HG03066 (cell line): ENCODE measurements around the gene MGAT5.

Experiments used
- ATAC-seq: cut with Tn5 transposase; IDR thresholded peaks from one replicate; pipeline ENCODE4 v1.9.1; 2021; ENCODE audit warnings: low read depth; ENCODE audit not compliant: unreplicated experiment

MGAT5 gene

DNA sequence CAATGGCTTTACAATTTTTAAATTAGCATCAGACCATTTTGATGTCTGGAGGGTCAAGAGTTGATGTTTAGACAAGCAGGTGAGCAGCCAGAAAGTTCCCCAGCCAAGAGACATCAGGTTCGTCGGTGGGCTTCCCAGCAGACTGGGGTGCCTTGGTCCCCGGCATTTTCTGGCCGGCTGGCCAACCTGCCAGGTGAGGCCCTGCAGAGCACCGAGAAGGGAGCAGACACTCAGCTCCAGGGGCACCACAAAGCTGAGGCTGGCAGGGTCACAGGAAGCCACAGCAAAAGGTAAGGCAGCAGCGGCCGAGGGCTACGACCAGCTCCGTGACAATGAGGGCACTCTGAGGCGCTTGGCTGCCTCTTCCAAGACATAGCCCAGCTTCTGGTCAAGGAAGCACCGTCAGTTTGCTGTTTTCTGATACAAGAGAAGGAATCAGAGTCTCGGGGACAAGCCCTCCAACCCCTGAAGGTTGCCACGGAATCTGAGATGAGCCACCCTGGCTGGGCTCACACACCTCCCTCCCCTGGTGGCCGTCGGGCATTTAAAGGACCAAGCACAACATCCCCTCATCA is 229.0 kb downstream of the MGAT5 start:
- ATAC-seq, result no peak

DNA sequence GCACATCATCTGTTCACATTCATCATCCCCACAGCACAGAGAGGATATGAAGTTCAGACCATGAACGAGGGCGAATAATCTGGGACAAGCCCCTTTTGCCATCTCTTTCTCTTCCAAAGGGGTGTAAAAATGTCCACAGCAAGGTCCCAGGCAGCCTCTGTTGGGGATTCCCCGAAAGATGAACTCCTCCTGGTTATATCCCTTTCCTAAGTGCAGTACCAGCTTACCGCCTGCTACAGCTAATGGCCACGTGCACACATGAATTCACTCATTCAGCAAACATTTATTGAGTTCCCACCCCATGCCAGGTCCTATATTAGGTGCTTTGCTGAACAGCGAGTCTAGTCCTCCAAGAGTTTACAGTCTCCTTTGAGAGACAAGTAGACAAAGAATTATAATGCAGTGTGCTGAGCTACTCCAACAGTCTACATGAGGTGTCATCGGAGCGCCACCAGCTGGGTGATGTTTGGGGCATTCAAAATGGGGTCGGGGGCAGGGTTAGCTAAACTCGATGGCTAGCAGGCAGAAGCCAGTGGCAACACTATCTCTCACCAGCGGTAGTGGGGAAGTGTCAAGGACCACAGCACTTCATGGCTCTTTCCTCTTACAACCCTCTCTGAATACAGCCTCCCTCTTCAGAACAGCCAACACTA is 236.0 kb downstream of the MGAT5 start:
- ATAC-seq, result no peak

DNA sequence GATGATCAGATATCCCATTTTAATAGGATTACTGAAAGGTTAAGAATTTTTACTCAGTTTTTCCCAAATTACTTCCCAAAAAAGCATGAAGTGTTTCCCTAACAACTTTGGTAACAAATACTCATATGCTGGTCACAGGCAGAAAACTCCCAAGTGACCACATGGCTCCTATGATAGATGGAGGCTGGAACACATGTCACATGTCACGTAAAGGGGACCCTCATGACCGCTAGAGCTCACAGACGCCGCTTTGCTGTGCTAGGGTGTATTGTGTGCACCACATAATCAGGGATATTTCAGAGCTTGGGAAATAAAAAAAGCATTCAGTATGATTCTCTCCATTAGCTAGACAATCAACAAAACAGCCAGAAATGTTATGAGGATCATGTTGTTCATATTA is 236.7 kb downstream of the MGAT5 start:
- ATAC-seq, result no peak

DNA sequence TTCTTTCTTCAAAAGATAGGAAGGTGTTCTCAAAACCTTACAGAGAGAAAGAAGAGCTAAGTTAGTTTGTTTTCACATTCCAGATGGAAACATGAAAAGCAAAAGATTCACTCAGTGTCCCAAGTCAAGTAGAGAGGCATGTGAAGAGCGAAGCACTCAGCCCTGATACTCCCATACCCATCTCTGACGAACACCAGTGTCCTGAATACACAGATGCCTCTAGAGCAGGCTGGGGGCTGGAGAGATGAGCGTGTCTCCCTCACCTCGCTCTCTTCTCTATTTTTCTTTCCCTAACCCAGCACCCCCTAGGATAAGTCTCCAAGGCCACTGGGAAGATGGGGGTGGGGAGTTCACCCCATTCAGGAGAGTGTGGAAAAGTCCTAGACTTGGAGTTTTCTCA is 237.2 kb downstream of the MGAT5 start:
- ATAC-seq, result no peak

DNA sequence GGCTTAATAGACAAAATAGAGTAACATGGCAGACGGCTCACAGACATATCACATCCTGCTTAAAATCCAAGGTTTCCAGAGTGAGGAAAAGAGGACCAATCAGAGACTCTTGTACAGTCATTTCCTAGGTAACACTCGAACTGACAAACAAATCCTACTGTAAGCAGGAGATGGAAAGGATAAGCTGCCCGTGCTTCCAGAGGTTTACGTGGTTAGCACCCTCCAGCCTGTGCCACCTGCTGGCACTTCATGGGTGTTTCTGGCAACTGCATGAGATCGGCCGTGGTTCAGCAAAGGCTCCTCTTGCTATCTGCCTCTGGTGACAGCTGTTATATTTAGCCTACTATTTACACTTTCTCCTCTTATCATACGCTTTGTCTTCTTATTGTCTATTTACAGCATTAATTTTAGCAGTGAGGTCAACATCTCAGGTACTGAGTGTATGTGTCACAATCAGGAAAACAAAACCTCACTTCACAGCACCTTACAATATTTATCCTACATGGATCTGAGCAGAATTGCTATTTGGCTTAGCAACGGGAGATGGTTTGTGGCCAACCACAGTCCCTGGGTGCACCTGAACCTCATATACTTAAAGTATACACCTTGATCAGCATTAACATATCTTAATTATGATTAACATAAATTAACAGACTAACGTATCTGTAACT is 238.0 kb downstream of the MGAT5 start:
- no peak for ATAC-seq

DNA sequence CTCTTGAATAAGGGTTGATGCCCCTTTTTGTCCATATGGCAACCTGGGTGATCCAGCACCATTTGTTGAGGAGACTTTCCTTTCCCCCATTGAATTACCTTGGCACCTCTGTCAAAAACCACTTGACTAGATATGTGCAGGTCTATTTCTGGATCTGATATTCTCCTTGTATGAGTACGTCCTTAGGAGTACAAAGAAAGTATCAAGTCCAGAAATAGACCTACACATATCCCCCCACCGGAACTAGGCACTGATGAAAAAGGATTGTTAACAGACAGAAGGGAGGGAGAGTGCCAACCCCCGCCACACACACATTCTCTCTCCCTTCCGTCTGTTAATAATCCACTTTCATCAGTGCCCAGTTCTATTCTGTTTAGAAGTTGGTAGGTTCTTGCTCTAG is 239.9 kb downstream of the MGAT5 start:
- ATAC-seq, result no peak

DNA sequence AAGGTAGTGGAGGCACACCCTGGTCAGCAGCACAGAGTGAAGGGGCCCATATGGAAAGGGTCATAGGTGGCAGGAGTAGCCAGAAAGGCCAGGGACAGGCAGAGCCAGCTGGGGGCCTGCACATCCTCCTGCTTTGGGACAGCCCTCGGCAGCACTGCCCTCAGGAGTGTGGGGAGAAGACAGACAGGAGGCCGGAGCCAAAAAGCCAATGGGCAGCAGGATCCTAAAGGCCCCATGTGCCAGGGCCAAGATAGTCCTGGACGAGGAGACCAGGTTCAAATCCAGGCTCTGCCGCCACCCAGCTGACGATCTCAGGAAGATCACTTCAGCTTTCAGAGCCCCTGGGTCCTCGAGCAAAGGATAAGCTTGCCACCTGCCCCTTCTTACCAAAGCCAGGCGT is 244.8 kb downstream of the MGAT5 start:
- ATAC-seq, result no peak

DNA sequence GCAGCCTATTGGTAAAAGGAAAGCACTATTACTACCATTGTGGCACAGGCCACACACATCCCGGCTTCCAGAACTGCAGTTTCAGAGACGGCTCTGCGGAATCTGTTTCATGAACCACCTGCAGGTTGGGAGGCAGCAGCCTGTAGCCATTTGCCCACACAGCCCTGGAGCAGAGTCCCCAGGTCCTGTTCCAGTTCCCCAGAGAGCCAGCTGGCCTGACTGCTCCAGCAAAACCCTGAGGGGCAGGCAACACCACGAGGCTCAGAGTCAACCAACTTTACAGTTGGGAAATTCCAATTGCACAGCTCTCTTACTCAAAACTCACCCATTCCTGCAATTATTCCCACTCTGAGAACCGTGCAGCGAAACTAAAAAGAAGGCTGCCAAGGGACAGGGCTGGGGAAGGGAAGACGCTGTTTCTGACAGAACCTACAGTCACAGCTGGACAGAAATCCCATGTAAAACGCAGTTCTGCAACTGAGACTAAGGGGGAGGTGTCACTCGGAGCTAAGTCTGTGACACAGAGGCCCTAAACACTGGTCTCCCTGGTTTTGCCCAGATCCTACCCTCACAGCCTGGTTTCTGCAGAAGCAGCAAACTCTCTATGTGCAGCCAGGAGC is 245.5 kb downstream of the MGAT5 start:
- ATAC-seq, result no peak

DNA sequence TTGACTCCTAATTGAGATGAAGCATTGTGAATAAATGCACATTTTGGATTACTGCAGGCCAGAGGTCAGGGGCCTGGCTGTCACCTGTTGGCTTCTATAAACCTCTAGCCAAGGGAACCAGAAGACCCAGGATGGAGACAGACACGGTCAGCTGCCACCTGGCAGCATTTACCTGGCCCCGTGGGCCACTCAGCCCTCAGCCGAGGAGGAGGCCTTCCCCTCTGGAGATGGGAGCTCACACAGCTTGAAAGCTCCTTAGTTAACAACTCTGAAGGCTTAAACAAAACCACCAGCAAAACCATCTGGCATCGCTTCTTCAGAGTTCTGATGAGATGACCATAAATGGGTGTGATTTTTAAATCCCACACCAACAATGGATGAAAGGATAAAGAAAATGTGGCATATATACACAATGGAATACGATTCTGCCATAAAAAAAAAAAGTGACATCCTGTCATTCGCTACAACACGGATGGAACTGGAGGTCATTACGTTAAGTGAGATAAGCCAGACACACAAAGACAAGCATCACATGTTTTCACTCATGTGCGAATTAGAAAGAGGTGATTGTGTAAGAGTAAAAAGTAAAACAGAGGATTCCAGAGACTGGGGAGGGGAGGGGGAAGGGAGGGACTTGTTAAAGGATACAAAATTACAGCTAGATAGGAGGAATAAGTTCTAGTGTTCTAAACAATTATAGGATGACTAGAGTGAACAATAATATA is 246.5 kb downstream of the MGAT5 start:
- ATAC-seq, result no peak

DNA sequence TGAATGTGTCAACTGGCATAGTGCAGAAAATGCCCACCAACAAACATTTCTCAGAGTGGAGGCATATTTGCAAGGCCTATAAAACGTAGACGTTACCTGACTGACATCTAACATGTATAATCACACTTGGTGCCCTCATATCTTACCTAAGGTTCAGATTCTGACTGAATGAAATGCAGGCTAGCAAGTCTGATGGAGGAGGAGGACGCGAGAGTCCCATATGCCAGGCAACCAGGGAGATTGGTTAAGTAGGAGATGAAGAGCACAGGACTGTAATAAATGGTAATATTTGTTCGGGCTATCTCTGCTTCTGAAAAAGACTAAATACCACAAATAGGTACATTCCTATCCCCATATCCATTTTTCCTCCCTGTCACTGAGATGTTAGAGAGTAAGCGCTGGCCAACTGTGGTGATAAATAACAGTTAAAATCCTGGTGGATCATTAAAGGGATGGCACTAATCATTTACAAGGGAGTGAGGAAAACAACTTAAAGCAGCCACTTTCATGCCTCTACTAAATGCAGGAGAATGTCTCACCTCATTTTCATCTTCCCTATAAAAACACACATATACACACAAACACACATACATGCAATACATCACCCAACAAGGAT is 247.7 kb downstream of the MGAT5 start:
- ATAC-seq, result no peak

DNA sequence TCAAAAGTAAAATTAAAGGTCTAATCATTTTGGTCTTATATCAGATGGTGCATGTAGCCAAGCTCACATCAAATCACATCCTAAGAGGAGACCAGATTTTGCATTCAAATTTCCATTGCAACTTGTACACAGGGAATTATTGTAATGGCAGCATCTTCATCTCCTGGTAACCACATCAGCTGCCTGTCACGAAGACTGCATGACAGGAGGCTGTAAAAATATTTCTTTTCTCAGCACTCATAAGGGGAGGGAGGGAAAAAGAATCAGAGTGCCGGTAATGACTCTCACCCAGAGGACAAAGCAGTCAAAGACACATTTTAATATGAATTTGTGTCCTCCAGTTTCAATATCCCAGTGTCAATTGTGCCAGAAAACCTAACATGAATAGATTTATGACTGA is 248.2 kb downstream of the MGAT5 start:
- ATAC-seq, result no peak
